ENCODE results near the gene FNDC5. TPM values are rescaled to one million over a fixed set of nuclear protein-coding genes. Genes with fewer than 3 reads are reported as not detected.

Gene FNDC5
- total and polyA plus RNA-seq, 10 of the 15 experiments (the other 5 are each of a cell fraction or from before 2014, with no cell fraction given): 0.01 to 0.29 (median 0.19) TPM; not detected in 4

DNA sequence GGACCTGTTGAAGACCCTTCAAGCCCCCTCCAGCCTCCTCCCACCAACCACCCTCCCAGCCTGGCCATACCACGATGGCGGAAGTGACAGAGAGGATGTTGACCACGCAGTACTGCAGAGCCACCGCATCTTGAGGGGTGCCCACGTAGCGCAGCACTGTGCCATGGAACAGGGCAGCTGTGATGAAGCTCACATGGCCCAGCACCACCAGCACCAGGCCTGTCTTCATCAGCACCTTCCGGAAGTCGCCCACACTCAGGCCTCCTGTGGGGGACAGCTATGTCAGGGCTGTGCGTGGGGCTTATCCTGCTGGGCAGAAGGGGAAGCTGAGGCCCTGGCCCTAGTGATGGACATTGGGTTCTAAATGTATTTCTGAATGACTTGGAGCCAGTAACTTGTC lies 27.3 kb upstream of the FNDC5 start:
- Histone ChIP-seq H2AFZ (ENCODE audit: control insufficient read depth, low read depth, low read length) (no peak overlapping the region), H4K20me1 (ENCODE audit: control insufficient read depth, insufficient read depth) (no peaks in the 10 kb centered on the region), H3K4me2 (ENCODE audit: control insufficient read depth, insufficient read depth) (no peak overlapping the region), H3K36me3 (ENCODE audit: control insufficient read depth in 2 of 2, insufficient read depth in 2 of 2, low read length in 1 of 2) (no peaks in the 10 kb centered on the region), H3K27me3 (replicated peaks in 1 of 2; ENCODE audit: control insufficient read depth in 2 of 2, insufficient read depth in 2 of 2, low read length in 1 of 2) (peaks cover 5 to 14% of the 10 kb centered on the region in 2 experiments), H3K27ac (ENCODE audit: control insufficient read depth, insufficient read depth) (no peak overlapping the region), H3K4me3 (no peak overlapping the region), H3K4me1 (ENCODE audit: control insufficient read depth, insufficient read depth, low read length) (no peaks in the 10 kb centered on the region), H3K79me2 (ENCODE audit: control insufficient read depth, insufficient read depth, low read length) (no peaks in the 10 kb centered on the region), H3K9me3 (replicated peaks; ENCODE audit: control insufficient read depth, insufficient read depth, low read length) (no peaks in the 10 kb centered on the region), H3K9ac (ENCODE audit: control insufficient read depth, insufficient read depth, low read length) (no peak overlapping the region)
- intact Hi-C loops (cut with micrococcal nuclease; ENCODE audit: unreplicated experiment) (no loop called here), in situ Hi-C loops (cut with MboI) (no loop called here)
- 69% methylated on average over 8 of the region's 9 CpGs for WGBS (ENCODE audit: insufficient coverage, insufficient replicate concordance, low lambda C conversion rate, missing lambda C conversion rate)
- ChIA-PET CTCF (interaction anchor here (0.9 to 1.3 kb wide), 4 partner anchors 9 to 33 kb away, joined by 3 to 7 read pairs (median 4); no protein-coding TSS in a partner anchor), RAD21 (ENCODE audit: unreplicated experiment) (no interaction called here), POLR2A (no interaction called here), SMC1A (ENCODE audit: uncharacterized antibody, unreplicated experiment) (interaction anchor here (0.6 kb wide), 1 partner anchor 8 kb away, joined by 3 read pairs; no protein-coding TSS in a partner anchor)
- no peak for ATAC-seq
- DNase-seq (ENCODE audit: low read depth, low spot score): no peak
- no peak for FAIRE-seq
- no TSS peak for BruUV-seq (replicated peaks)
- no peak for TF ChIP-seq MEF2B (IDR thresholded peaks at IDR 0.05; ENCODE audit: partially characterized antibody, poor library complexity, severe bottlenecking)
- TF ChIP-seq NBN (IDR thresholded peaks at IDR 0.05): no peak
- no peak for TF ChIP-seq RBBP5 (conservative IDR thresholded peaks at IDR 0.05)
- TF ChIP-seq CBFB (IDR thresholded peaks at IDR 0.05; ENCODE audit: low read depth): no peak
- TF ChIP-seq, protein P1, sequence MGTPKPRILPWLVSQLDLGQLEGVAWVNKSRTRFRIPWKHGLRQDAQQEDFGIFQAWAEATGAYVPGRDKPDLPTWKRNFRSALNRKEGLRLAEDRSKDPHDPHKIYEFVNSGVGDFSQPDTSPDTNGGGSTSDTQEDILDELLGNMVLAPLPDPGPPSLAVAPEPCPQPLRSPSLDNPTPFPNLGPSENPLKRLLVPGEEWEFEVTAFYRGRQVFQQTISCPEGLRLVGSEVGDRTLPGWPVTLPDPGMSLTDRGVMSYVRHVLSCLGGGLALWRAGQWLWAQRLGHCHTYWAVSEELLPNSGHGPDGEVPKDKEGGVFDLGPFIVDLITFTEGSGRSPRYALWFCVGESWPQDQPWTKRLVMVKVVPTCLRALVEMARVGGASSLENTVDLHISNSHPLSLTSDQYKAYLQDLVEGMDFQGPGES (IDR thresholded peaks at IDR 0.05): no peak
- TF ChIP-seq ETV6 (conservative IDR thresholded peaks at IDR 0.05 in 1 of 2, IDR thresholded peaks at IDR 0.05 in 1 of 2; ENCODE audit: borderline replicate concordance in 1 of 2, low read depth in 1 of 2): no peak
- no peak for TF ChIP-seq CHD2 (IDR thresholded peaks at IDR 0.05; ENCODE audit: borderline replicate concordance, low read depth, low read length)
- no peak for TF ChIP-seq WRNIP1 (IDR thresholded peaks at IDR 0.05; ENCODE audit: borderline replicate concordance, low read depth, low read length)
- TF ChIP-seq ZNF217 (IDR thresholded peaks at IDR 0.05): no peak

Measured in GM12878 (cell line).